ENCODE measurements around the gene PAK1.

DNA sequence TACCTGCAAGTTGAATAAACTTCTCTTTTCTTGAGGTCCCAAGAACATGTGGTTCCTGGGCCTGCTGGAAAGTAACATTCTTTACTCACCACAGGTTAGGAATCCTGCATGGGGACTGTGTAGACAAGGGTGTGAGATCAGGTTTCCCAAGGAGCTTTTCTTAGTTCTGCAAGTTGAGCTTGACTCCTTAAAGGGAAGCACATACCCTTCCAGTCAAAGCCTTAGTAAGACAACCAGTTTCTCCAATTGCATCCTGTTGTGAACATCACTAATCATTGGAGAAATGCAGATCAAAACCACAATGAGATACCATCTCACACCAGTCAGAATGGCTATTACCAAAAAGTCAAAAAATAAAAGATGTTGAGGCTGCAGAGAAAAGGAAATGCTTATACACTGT, 48.3 kb upstream of the PAK1 start:
- TF ChIP-seq, protein P1, sequence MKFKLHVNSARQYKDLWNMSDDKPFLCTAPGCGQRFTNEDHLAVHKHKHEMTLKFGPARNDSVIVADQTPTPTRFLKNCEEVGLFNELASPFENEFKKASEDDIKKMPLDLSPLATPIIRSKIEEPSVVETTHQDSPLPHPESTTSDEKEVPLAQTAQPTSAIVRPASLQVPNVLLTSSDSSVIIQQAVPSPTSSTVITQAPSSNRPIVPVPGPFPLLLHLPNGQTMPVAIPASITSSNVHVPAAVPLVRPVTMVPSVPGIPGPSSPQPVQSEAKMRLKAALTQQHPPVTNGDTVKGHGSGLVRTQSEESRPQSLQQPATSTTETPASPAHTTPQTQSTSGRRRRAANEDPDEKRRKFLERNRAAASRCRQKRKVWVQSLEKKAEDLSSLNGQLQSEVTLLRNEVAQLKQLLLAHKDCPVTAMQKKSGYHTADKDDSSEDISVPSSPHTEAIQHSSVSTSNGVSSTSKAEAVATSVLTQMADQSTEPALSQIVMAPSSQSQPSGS (IDR thresholded peaks at IDR 0.05; ENCODE audit: low read length) = no peak
- TF ChIP-seq HDAC2 (IDR thresholded peaks at IDR 0.05) (no peak), POLR2A (IDR thresholded peaks at IDR 0.05; ENCODE audit: low read depth, low read length) (no peak), POLR2AphosphoS5 (IDR thresholded peaks at IDR 0.05; ENCODE audit: low read length) (no peak), EZH2 (IDR thresholded peaks at IDR 0.05; ENCODE audit: borderline replicate concordance, control insufficient read depth, low read depth, low read length) (no peak), SRF (IDR thresholded peaks at IDR 0.05; ENCODE audit: low read depth in 2 of 2, low read length in 2 of 2) (no peak), TCF12 (IDR thresholded peaks at IDR 0.05; ENCODE audit: low read depth, low read length) (no peak), SIN3A (IDR thresholded peaks at IDR 0.05; ENCODE audit: low read depth, low read length) (no peak), RFX5 (IDR thresholded peaks at IDR 0.05; ENCODE audit: low read depth, low read length) (no peak)
- TF ChIP-seq, protein P2, sequence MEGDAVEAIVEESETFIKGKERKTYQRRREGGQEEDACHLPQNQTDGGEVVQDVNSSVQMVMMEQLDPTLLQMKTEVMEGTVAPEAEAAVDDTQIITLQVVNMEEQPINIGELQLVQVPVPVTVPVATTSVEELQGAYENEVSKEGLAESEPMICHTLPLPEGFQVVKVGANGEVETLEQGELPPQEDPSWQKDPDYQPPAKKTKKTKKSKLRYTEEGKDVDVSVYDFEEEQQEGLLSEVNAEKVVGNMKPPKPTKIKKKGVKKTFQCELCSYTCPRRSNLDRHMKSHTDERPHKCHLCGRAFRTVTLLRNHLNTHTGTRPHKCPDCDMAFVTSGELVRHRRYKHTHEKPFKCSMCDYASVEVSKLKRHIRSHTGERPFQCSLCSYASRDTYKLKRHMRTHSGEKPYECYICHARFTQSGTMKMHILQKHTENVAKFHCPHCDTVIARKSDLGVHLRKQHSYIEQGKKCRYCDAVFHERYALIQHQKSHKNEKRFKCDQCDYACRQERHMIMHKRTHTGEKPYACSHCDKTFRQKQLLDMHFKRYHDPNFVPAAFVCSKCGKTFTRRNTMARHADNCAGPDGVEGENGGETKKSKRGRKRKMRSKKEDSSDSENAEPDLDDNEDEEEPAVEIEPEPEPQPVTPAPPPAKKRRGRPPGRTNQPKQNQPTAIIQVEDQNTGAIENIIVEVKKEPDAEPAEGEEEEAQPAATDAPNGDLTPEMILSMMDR (IDR thresholded peaks at IDR 0.05 in 2 of 3, conservative IDR thresholded peaks at IDR 0.05 in 1 of 3; ENCODE audit: control insufficient read depth in 2 of 3, extremely low read depth in 1 of 3, insufficient read depth in 1 of 3, low read depth in 3 of 3, low read length in 3 of 3) = no peak
- TF ChIP-seq, protein P3, sequence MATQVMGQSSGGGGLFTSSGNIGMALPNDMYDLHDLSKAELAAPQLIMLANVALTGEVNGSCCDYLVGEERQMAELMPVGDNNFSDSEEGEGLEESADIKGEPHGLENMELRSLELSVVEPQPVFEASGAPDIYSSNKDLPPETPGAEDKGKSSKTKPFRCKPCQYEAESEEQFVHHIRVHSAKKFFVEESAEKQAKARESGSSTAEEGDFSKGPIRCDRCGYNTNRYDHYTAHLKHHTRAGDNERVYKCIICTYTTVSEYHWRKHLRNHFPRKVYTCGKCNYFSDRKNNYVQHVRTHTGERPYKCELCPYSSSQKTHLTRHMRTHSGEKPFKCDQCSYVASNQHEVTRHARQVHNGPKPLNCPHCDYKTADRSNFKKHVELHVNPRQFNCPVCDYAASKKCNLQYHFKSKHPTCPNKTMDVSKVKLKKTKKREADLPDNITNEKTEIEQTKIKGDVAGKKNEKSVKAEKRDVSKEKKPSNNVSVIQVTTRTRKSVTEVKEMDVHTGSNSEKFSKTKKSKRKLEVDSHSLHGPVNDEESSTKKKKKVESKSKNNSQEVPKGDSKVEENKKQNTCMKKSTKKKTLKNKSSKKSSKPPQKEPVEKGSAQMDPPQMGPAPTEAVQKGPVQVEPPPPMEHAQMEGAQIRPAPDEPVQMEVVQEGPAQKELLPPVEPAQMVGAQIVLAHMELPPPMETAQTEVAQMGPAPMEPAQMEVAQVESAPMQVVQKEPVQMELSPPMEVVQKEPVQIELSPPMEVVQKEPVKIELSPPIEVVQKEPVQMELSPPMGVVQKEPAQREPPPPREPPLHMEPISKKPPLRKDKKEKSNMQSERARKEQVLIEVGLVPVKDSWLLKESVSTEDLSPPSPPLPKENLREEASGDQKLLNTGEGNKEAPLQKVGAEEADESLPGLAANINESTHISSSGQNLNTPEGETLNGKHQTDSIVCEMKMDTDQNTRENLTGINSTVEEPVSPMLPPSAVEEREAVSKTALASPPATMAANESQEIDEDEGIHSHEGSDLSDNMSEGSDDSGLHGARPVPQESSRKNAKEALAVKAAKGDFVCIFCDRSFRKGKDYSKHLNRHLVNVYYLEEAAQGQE (IDR thresholded peaks at IDR 0.05; ENCODE audit: low read depth, low read length) = no peak
- TF ChIP-seq, protein P4, sequence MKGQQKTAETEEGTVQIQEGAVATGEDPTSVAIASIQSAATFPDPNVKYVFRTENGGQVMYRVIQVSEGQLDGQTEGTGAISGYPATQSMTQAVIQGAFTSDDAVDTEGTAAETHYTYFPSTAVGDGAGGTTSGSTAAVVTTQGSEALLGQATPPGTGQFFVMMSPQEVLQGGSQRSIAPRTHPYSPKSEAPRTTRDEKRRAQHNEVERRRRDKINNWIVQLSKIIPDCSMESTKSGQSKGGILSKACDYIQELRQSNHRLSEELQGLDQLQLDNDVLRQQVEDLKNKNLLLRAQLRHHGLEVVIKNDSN (IDR thresholded peaks at IDR 0.05; ENCODE audit: borderline replicate concordance, extremely low read length, insufficient read depth, low read depth, low read length) = no peak

All from GM12878 (cell line).